ENCODE measurements around the gene TTC9B. TPM values are rescaled to one million over a fixed set of nuclear protein-coding genes. Genes with fewer than 3 reads are reported as not detected.

The TTC9B gene
- total and polyA plus RNA-seq, 7 donors, result 0.06 TPM; not detected in 6

- no peaks in the 10 kb centered on the region for H3K9me3 ChIP-seq
- peaks cover 34% of the 10 kb centered on the region for H3K4me1 ChIP-seq
- DNase-seq (no peak), ATAC-seq (peak in 1 of 4 donors; percentile 5)
- peaks cover 0 to 21% of the 10 kb centered on the region in 2 donors for H3K36me3 ChIP-seq (ENCODE audit: insufficient read depth in 1 of 2, low read depth in 1 of 2)
- no peak for TF ChIP-seq CTCF (IDR thresholded peaks at IDR 0.05)
- no peaks in the 10 kb centered on the region for H3K27me3 ChIP-seq (ENCODE audit: insufficient read depth in 3 of 3, low read length in 2 of 3)
- WGBS, 3 donors, result 91 to 95% (median 92%) methylated on average over 13 to 16 of the region's 16 CpGs
- H3K4me3 ChIP-seq, result no peak overlapping the region
- intact Hi-C loops (cut with DNase I), result no loop called here
- H3K27ac ChIP-seq, result no peak overlapping the region
These were observed 28.3 kb upstream of the TTC9B start for GRCh38 chr19:40246292-40247073.

DNA sequence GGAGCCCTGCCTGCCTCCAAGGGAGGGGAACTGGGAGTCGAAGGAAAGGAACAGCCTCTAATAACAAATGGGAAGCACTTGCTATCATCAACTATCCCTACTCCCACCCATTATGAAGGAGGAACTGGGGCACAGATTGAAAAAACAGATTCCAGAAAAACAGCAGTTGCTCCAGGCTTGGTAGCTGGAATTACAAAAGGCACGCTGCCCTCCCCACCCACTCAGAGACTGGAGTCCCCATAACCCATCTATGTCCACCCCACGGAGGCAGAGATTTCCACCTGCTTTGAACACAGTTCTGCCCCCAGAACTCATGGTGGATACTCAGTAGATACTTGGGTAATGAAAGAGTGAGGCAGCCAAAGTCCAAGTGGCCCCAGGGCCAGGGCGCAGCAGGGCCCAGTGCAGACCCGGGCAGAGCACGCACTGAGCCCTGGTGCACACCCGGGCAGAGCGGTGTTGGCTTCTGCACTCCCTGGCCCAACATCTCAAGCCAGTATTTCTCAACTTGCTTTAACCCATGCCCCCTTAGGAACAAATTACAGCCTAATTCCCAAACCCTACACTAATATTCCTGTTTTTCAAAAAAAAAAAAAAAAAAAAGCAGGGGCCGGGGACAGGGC, 27.4 kb upstream of the TTC9B start:
- DNase-seq (no peak), ATAC-seq (peak in 2 of 4 donors; percentile 32 to 48)
- no peaks in the 10 kb centered on the region for H3K27me3 ChIP-seq (ENCODE audit: insufficient read depth in 3 of 3, low read length in 2 of 3)
- intact Hi-C loops (cut with DNase I), result no loop called here
- peaks cover 0 to 26% of the 10 kb centered on the region in 2 donors for H3K36me3 ChIP-seq (ENCODE audit: insufficient read depth in 1 of 2, low read depth in 1 of 2)
- no peak overlapping the region for H3K4me3 ChIP-seq
- TF ChIP-seq CTCF (IDR thresholded peaks at IDR 0.05), result no peak
- H3K4me1 ChIP-seq, result peaks cover 34% of the 10 kb centered on the region
- WGBS, 3 donors, result 57 to 79% (median 70%) methylated on average over 9 of the region's 9 CpGs
- H3K27ac ChIP-seq, result no peak overlapping the region
- no peaks in the 10 kb centered on the region for H3K9me3 ChIP-seq

- intact Hi-C loops (cut with DNase I), result no loop called here
- Histone ChIP-seq H3K4me1 (peaks cover 34% of the 10 kb centered on the region), H3K27me3 (ENCODE audit: insufficient read depth in 3 of 3, low read length in 2 of 3) (no peaks in the 10 kb centered on the region), H3K27ac (no peak overlapping the region), H3K36me3 (ENCODE audit: insufficient read depth in 1 of 2, low read depth in 1 of 2) (peaks cover 0 to 28% of the 10 kb centered on the region in 2 donors), H3K9me3 (no peaks in the 10 kb centered on the region), H3K4me3 (no peak overlapping the region)
- DNase-seq, result no peak
- ATAC-seq, result no peak
- TF ChIP-seq CTCF (IDR thresholded peaks at IDR 0.05), result no peak
- WGBS, 3 donors, result 75 to 83% (median 77%) methylated on average over 12 of the region's 12 CpGs
These were observed 26.6 kb upstream of the TTC9B start for GRCh38 chr19:40244579-40245317.

DNA sequence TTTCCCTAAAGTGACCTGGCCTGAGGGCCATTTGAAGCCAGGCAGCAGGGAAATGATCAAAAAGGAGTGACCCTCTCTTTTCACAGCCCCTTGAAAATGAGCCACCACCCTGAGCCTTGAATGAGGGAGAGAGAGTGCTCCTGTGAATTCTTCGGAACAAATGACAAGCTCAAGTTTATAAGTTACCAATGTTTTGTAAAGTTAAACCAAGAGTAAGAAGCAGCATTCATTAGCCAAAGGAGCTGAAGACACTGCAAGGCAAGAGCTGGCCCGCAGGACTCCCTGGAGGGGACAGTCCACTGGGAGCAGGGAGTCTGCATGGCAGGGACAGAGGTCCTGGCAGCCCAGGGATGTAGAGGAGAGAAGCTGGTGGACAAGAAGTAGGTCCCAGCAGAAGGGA, 25.0 kb upstream of the TTC9B start:
- H3K36me3 ChIP-seq (ENCODE audit: insufficient read depth in 1 of 2, low read depth in 1 of 2), result peaks cover 0 to 41% of the 10 kb centered on the region in 2 donors

More for the DNA sequence above, 25.0 kb upstream of the TTC9B start:
- no peak overlapping the region for H3K4me3 ChIP-seq
- WGBS, 3 donors, result 88 to 98% (median 96%) methylated on average over 2 of the region's 2 CpGs
- H3K9me3 ChIP-seq, result no peaks in the 10 kb centered on the region
- ATAC-seq (no peak), DNase-seq (no peak)
- no peaks in the 10 kb centered on the region for H3K27me3 ChIP-seq (ENCODE audit: insufficient read depth in 3 of 3, low read length in 2 of 3)
- TF ChIP-seq CTCF (IDR thresholded peaks at IDR 0.05), result no peak
- peaks cover 25% of the 10 kb centered on the region for H3K4me1 ChIP-seq
- intact Hi-C loops (cut with DNase I), result no loop called here
- H3K27ac ChIP-seq, result no peak overlapping the region
